ENCODE measurements around the gene LHPP. TPM values are rescaled to one million over a fixed set of nuclear protein-coding genes. Genes with fewer than 3 reads are reported as not detected.

LHPP gene
- total and polyA plus RNA-seq, 2 experiments from 2014 or later: 27.4 to 40.2 TPM

DNA sequence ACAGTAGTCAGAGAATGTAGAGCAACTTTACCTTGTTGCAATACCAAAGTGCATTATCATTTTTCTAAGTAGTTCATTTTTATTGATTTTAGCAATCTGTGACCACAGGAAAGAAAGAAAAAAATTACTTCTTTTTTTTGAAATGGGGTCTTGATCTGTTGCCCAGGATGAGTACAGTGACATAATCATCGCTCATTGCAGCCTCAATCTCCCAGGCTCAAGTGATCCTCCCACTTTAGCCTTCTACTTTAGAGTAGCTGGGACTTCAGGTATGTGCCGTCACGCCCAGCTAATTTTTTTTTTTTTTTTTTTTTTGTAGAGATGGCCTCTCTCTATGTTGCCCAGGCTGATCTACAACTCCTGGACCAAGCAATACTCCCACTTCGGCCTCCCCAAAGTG is 31.5 kb upstream of the LHPP start (continued):
- TF ChIP-seq, protein P1, sequence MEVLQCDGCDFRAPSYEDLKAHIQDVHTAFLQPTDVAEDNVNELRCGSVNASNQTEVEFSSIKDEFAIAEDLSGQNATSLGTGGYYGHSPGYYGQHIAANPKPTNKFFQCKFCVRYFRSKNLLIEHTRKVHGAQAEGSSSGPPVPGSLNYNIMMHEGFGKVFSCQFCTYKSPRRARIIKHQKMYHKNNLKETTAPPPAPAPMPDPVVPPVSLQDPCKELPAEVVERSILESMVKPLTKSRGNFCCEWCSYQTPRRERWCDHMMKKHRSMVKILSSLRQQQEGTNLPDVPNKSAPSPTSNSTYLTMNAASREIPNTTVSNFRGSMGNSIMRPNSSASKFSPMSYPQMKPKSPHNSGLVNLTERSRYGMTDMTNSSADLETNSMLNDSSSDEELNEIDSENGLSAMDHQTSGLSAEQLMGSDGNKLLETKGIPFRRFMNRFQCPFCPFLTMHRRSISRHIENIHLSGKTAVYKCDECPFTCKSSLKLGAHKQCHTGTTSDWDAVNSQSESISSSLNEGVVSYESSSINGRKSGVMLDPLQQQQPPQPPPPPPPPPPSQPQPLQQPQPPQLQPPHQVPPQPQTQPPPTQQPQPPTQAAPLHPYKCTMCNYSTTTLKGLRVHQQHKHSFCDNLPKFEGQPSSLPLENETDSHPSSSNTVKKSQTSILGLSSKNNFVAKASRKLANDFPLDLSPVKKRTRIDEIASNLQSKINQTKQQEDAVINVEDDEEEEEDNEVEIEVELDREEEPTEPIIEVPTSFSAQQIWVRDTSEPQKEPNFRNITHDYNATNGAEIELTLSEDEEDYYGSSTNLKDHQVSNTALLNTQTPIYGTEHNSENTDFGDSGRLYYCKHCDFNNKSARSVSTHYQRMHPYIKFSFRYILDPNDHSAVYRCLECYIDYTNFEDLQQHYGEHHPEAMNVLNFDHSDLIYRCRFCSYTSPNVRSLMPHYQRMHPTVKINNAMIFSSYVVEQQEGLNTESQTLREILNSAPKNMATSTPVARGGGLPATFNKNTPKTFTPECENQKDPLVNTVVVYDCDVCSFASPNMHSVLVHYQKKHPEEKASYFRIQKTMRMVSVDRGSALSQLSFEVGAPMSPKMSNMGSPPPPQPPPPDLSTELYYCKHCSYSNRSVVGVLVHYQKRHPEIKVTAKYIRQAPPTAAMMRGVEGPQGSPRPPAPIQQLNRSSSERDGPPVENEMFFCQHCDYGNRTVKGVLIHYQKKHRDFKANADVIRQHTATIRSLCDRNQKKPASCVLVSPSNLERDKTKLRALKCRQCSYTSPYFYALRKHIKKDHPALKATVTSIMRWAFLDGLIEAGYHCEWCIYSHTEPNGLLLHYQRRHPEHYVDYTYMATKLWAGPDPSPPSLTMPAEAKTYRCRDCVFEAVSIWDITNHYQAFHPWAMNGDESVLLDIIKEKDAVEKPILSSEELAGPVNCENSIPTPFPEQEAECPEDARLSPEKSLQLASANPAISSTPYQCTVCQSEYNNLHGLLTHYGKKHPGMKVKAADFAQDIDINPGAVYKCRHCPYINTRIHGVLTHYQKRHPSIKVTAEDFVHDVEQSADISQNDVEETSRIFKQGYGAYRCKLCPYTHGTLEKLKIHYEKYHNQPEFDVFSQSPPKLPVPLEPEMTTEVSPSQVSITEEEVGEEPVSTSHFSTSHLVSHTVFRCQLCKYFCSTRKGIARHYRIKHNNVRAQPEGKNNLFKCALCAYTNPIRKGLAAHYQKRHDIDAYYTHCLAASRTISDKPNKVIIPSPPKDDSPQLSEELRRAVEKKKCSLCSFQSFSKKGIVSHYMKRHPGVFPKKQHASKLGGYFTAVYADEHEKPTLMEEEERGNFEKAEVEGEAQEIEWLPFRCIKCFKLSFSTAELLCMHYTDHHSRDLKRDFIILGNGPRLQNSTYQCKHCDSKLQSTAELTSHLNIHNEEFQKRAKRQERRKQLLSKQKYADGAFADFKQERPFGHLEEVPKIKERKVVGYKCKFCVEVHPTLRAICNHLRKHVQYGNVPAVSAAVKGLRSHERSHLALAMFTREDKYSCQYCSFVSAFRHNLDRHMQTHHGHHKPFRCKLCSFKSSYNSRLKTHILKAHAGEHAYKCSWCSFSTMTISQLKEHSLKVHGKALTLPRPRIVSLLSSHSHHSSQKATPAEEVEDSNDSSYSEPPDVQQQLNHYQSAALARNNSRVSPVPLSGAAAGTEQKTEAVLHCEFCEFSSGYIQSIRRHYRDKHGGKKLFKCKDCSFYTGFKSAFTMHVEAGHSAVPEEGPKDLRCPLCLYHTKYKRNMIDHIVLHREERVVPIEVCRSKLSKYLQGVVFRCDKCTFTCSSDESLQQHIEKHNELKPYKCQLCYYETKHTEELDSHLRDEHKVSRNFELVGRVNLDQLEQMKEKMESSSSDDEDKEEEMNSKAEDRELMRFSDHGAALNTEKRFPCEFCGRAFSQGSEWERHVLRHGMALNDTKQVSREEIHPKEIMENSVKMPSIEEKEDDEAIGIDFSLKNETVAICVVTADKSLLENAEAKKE (CRISPR knock-in tag; IDR thresholded peaks at IDR 0.05): no peak
- TF ChIP-seq, protein P2, sequence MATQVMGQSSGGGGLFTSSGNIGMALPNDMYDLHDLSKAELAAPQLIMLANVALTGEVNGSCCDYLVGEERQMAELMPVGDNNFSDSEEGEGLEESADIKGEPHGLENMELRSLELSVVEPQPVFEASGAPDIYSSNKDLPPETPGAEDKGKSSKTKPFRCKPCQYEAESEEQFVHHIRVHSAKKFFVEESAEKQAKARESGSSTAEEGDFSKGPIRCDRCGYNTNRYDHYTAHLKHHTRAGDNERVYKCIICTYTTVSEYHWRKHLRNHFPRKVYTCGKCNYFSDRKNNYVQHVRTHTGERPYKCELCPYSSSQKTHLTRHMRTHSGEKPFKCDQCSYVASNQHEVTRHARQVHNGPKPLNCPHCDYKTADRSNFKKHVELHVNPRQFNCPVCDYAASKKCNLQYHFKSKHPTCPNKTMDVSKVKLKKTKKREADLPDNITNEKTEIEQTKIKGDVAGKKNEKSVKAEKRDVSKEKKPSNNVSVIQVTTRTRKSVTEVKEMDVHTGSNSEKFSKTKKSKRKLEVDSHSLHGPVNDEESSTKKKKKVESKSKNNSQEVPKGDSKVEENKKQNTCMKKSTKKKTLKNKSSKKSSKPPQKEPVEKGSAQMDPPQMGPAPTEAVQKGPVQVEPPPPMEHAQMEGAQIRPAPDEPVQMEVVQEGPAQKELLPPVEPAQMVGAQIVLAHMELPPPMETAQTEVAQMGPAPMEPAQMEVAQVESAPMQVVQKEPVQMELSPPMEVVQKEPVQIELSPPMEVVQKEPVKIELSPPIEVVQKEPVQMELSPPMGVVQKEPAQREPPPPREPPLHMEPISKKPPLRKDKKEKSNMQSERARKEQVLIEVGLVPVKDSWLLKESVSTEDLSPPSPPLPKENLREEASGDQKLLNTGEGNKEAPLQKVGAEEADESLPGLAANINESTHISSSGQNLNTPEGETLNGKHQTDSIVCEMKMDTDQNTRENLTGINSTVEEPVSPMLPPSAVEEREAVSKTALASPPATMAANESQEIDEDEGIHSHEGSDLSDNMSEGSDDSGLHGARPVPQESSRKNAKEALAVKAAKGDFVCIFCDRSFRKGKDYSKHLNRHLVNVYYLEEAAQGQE (IDR thresholded peaks at IDR 0.05; ENCODE audit: unreplicated experiment): no peak

DNA sequence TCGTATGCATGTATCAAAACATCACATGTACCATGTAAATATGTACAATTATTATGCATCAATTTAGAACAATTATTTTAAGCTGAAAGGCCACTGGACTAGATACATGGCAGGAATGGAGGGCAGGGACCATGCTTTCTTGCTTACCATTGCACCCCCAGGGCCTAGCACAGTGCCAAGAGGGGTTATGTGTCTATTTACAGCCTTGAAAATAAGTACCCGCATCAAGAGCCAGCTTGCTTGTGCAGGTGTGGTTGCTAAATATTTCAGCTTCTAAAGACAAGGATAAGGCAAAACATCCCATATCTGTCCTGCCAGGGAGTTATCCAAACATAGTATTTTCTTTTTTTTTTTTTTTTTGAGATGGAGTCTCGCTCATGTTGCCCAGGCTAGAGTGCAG is 28.2 kb upstream of the LHPP start:
- DNase-seq (ENCODE audit: low spot score) (no peak), ATAC-seq (no peak)
- H3K4me3 ChIP-seq: no peak overlapping the region
- no peak overlapping the region for H2AFZ ChIP-seq
- no peaks in the 10 kb centered on the region for H3K27me3 ChIP-seq (ENCODE audit: insufficient read depth)
- no peaks in the 10 kb centered on the region for H3K9me2 ChIP-seq (ENCODE audit: insufficient read depth)
- no peaks in the 10 kb centered on the region for H3K9me3 Mint-ChIP-seq
- peaks cover 12% of the 10 kb centered on the region for H3K4me1 Mint-ChIP-seq
- no peaks in the 10 kb centered on the region for H3K79me2 ChIP-seq (replicated peaks; ENCODE audit: insufficient read depth)
- no peaks in the 10 kb centered on the region; the same call in 1 of the 2 replicates for H4K20me1 ChIP-seq (replicated peaks; ENCODE audit: insufficient read depth)
- peaks cover 8% of the 10 kb centered on the region; the same call in 1 of the 2 replicates for H3K4me1 ChIP-seq (ENCODE audit: insufficient read depth)
- H3K27ac Mint-ChIP-seq: no peak overlapping the region
- H3K27ac ChIP-seq (ENCODE audit: low read depth): no peak overlapping the region
- H3K27me3 Mint-ChIP-seq (ENCODE audit: insufficient read depth, low read depth, poor library complexity): peaks cover 8% of the 10 kb centered on the region
- H3F3A ChIP-seq (replicated peaks; ENCODE audit: low read depth): no peaks in the 10 kb centered on the region
- H3K4me3 Mint-ChIP-seq: no peak overlapping the region
- H3K4me2 ChIP-seq: no peak overlapping the region
- H3K36me3 Mint-ChIP-seq (ENCODE audit: low read depth): no peaks in the 10 kb centered on the region
- H3K36me3 ChIP-seq (ENCODE audit: insufficient read depth): no peaks in the 10 kb centered on the region
- TF ChIP-seq EZH2phosphoT487 (IDR thresholded peaks at IDR 0.05; ENCODE audit: unreplicated experiment): no peak
- no peak for TF ChIP-seq STAT1 (IDR thresholded peaks at IDR 0.05; ENCODE audit: unreplicated experiment)
- TF ChIP-seq CREB1 (CRISPR knock-in tag; IDR thresholded peaks at IDR 0.05; ENCODE audit: low read depth): no peak
- no peak for TF ChIP-seq JUNB (IDR thresholded peaks at IDR 0.05; ENCODE audit: unreplicated experiment)
- no peak for TF ChIP-seq NANOG (IDR thresholded peaks at IDR 0.05; ENCODE audit: borderline replicate concordance)
- TF ChIP-seq, protein P3, sequence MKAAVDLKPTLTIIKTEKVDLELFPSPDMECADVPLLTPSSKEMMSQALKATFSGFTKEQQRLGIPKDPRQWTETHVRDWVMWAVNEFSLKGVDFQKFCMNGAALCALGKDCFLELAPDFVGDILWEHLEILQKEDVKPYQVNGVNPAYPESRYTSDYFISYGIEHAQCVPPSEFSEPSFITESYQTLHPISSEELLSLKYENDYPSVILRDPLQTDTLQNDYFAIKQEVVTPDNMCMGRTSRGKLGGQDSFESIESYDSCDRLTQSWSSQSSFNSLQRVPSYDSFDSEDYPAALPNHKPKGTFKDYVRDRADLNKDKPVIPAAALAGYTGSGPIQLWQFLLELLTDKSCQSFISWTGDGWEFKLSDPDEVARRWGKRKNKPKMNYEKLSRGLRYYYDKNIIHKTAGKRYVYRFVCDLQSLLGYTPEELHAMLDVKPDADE (IDR thresholded peaks at IDR 0.05): no peak
- TF ChIP-seq ZNF114 (CRISPR knock-in tag; IDR thresholded peaks at IDR 0.05): no peak
- TF ChIP-seq POLR2AphosphoS5 (IDR thresholded peaks at IDR 0.05; ENCODE audit: low read depth): no peak
- TF ChIP-seq, protein P4, sequence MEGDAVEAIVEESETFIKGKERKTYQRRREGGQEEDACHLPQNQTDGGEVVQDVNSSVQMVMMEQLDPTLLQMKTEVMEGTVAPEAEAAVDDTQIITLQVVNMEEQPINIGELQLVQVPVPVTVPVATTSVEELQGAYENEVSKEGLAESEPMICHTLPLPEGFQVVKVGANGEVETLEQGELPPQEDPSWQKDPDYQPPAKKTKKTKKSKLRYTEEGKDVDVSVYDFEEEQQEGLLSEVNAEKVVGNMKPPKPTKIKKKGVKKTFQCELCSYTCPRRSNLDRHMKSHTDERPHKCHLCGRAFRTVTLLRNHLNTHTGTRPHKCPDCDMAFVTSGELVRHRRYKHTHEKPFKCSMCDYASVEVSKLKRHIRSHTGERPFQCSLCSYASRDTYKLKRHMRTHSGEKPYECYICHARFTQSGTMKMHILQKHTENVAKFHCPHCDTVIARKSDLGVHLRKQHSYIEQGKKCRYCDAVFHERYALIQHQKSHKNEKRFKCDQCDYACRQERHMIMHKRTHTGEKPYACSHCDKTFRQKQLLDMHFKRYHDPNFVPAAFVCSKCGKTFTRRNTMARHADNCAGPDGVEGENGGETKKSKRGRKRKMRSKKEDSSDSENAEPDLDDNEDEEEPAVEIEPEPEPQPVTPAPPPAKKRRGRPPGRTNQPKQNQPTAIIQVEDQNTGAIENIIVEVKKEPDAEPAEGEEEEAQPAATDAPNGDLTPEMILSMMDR (conservative IDR thresholded peaks at IDR 0.05; ENCODE audit: low read depth in 2 of 2): no peak

Data from GM23338 (cell line).